ENCODE data around the gene NECAP2.
"Not testable (repeated sequence)": the region's sequence is repeated elsewhere in the genome, so short reads cannot be mapped to it uniquely, and the experiment has no call there.

NECAP2 gene

GRCh38 chr1:16459352-16459925 lies 18.9 kb downstream of the NECAP2 start:
- no peak overlapping the region for H3K4me3 ChIP-seq (ENCODE audit: insufficient read length, low read depth)
- TF ChIP-seq ZNF274 (IDR thresholded peaks at IDR 0.05; ENCODE audit: low read depth, low read length) (no peak), YY1 (IDR thresholded peaks at IDR 0.05; ENCODE audit: insufficient read depth, insufficient read length) (no peak), SUZ12 (IDR thresholded peaks at IDR 0.05; ENCODE audit: extremely low read depth, insufficient read depth, insufficient read length) (no peak)
- peaks cover 62% of the 10 kb centered on the region for H3K36me3 ChIP-seq (ENCODE audit: insufficient read depth, insufficient read length, low read length)
- no peak for DNase-seq (ENCODE audit: low read depth, low spot score)
- no peak overlapping the region for H3K9ac ChIP-seq (ENCODE audit: insufficient read length, low read depth)
- no peaks in the 10 kb centered on the region for H3K9me3 ChIP-seq (ENCODE audit: insufficient read depth, low read length)
- H3K4me1 ChIP-seq (ENCODE audit: insufficient read depth, insufficient read length) = no peaks in the 10 kb centered on the region
- H3K27me3 ChIP-seq (ENCODE audit: insufficient read depth, insufficient read length) = no peaks in the 10 kb centered on the region

GRCh38 chr1:16461681-16462080 lies 21.2 kb downstream of the NECAP2 start:
- TF ChIP-seq YY1 (IDR thresholded peaks at IDR 0.05; ENCODE audit: insufficient read depth, insufficient read length) (no peak), ZNF274 (IDR thresholded peaks at IDR 0.05; ENCODE audit: low read depth, low read length) (no peak), SUZ12 (IDR thresholded peaks at IDR 0.05; ENCODE audit: extremely low read depth, insufficient read depth, insufficient read length) (no peak)
- H3K9me3 ChIP-seq (ENCODE audit: insufficient read depth, low read length) = no peaks in the 10 kb centered on the region
- H3K9ac ChIP-seq (ENCODE audit: insufficient read length, low read depth) = no peak overlapping the region
- H3K4me1 ChIP-seq (ENCODE audit: insufficient read depth, insufficient read length) = no peaks in the 10 kb centered on the region
- no peaks in the 10 kb centered on the region for H3K27me3 ChIP-seq (ENCODE audit: insufficient read depth, insufficient read length)
- peaks cover 48% of the 10 kb centered on the region for H3K36me3 ChIP-seq (ENCODE audit: insufficient read depth, insufficient read length, low read length)
- no peak for DNase-seq (ENCODE audit: low read depth, low spot score)
- no peak overlapping the region for H3K4me3 ChIP-seq (ENCODE audit: insufficient read length, low read depth)

GRCh38 chr1:16462773-16463330 lies 22.3 kb downstream of the NECAP2 start:
- Histone ChIP-seq H3K27me3 (ENCODE audit: insufficient read depth, insufficient read length) (no peaks in the 10 kb centered on the region), H3K9ac (ENCODE audit: insufficient read length, low read depth) (no peak overlapping the region), H3K4me1 (ENCODE audit: insufficient read depth, insufficient read length) (no peaks in the 10 kb centered on the region), H3K4me3 (ENCODE audit: insufficient read length, low read depth) (no peak overlapping the region), H3K36me3 (ENCODE audit: insufficient read depth, insufficient read length, low read length) (peaks cover 43% of the 10 kb centered on the region), H3K9me3 (ENCODE audit: insufficient read depth, low read length) (no peaks in the 10 kb centered on the region)
- no peak for DNase-seq (ENCODE audit: low read depth, low spot score)
- TF ChIP-seq ZNF274 (IDR thresholded peaks at IDR 0.05; ENCODE audit: low read depth, low read length) = no peak
- no peak for TF ChIP-seq SUZ12 (IDR thresholded peaks at IDR 0.05; ENCODE audit: extremely low read depth, insufficient read depth, insufficient read length)
- no peak for TF ChIP-seq YY1 (IDR thresholded peaks at IDR 0.05; ENCODE audit: insufficient read depth, insufficient read length)

DNA sequence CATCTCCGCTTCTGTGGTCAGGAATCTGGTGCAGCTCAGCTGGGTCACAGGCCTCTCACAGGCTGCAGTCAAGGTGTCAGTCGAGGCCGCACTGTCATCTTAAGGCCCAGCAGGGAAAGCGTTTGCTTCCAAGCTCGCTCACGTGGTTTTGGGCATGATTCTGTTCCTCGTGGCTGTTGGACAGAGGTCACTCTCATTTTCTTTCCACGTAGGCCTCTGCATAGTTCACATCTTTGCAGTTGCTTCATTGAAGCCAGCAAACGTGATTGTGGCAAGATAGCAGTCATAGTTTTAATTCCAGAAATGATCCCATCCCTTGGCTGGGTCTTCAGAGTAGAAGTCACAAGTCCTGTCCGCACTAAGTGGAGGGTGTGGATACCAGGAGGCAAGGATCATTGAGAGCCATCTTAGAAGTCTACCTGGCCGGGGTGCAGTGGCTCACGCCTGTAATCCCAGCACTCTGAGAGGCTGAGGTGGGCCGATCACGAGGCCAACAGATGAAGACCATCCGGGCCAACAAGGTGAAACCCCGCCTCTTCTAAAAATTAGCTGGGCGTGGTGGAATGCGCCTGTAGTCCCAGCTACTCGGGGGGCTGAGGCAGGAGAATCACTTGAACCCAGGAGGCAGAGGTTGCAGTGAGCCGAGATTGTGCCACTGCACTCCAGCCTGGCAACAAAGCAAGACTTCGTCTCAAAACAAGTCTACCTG lies 24.5 kb downstream of the NECAP2 start:
- no peaks in the 10 kb centered on the region for H3K27me3 ChIP-seq (ENCODE audit: insufficient read depth, insufficient read length)
- TF ChIP-seq YY1 (IDR thresholded peaks at IDR 0.05; ENCODE audit: insufficient read depth, insufficient read length) (no peak), SUZ12 (IDR thresholded peaks at IDR 0.05; ENCODE audit: extremely low read depth, insufficient read depth, insufficient read length) (no peak), ZNF274 (IDR thresholded peaks at IDR 0.05; ENCODE audit: low read depth, low read length) (no peak)

DNA sequence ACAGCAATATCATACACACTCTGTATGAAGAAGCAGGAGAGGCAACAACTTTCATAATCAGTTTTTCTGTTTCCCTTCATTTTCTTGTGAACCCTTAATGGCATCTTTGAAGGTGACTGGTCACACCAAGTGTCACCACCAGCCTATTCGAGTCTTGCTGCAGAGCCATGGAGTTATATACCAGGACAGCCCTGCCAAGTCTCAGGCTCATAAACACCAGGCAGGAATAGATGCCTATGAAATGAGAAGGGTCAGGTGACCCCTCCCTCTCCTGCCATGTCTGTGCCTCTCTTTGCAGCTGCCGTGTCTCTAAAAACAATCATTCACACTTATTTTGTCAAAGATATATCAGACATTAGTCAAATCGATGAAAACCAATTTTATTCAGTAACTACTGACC lies 28.0 kb downstream of the NECAP2 start:
- Histone ChIP-seq H3K4me1 (ENCODE audit: insufficient read depth, insufficient read length) (no peaks in the 10 kb centered on the region), H3K9me3 (ENCODE audit: insufficient read depth, low read length) (no peaks in the 10 kb centered on the region), H3K9ac (ENCODE audit: insufficient read length, low read depth) (no peak overlapping the region), H3K27me3 (ENCODE audit: insufficient read depth, insufficient read length) (no peaks in the 10 kb centered on the region), H3K4me3 (ENCODE audit: insufficient read length, low read depth) (no peak overlapping the region), H3K36me3 (ENCODE audit: insufficient read depth, insufficient read length, low read length) (peaks cover 19% of the 10 kb centered on the region)
- no peak for DNase-seq (ENCODE audit: low read depth, low spot score)
- TF ChIP-seq YY1 (IDR thresholded peaks at IDR 0.05; ENCODE audit: insufficient read depth, insufficient read length) (no peak), SUZ12 (IDR thresholded peaks at IDR 0.05; ENCODE audit: extremely low read depth, insufficient read depth, insufficient read length) (no peak), ZNF274 (IDR thresholded peaks at IDR 0.05; ENCODE audit: low read depth, low read length) (no peak)

More for the DNA sequence above, 24.5 kb downstream of the NECAP2 start:
- no peak overlapping the region for H3K4me3 ChIP-seq (ENCODE audit: insufficient read length, low read depth)
- H3K9me3 ChIP-seq (ENCODE audit: insufficient read depth, low read length) = no peaks in the 10 kb centered on the region
- no peak for DNase-seq (ENCODE audit: low read depth, low spot score)
- peaks cover 29% of the 10 kb centered on the region for H3K36me3 ChIP-seq (ENCODE audit: insufficient read depth, insufficient read length, low read length)
- H3K4me1 ChIP-seq (ENCODE audit: insufficient read depth, insufficient read length) = no peaks in the 10 kb centered on the region
- H3K9ac ChIP-seq (ENCODE audit: insufficient read length, low read depth) = no peak overlapping the region

GRCh38 chr1:16474166-16474800 lies 33.8 kb downstream of the NECAP2 start:
- no peak for DNase-seq (ENCODE audit: low read depth, low spot score)
- Histone ChIP-seq H3K36me3 (ENCODE audit: insufficient read depth, insufficient read length, low read length) (peaks cover 24% of the 10 kb centered on the region), H3K4me3 (ENCODE audit: insufficient read length, low read depth) (no peak overlapping the region), H3K9me3 (ENCODE audit: insufficient read depth, low read length) (no peaks in the 10 kb centered on the region), H3K4me1 (ENCODE audit: insufficient read depth, insufficient read length) (no peaks in the 10 kb centered on the region), H3K27me3 (ENCODE audit: insufficient read depth, insufficient read length) (no peaks in the 10 kb centered on the region), H3K9ac (ENCODE audit: insufficient read length, low read depth) (no peak overlapping the region)
- no peak for TF ChIP-seq SUZ12 (IDR thresholded peaks at IDR 0.05; ENCODE audit: extremely low read depth, insufficient read depth, insufficient read length)
- TF ChIP-seq ZNF274 (IDR thresholded peaks at IDR 0.05; ENCODE audit: low read depth, low read length) = no peak
- TF ChIP-seq YY1 (IDR thresholded peaks at IDR 0.05; ENCODE audit: insufficient read depth, insufficient read length) = no peak

DNA sequence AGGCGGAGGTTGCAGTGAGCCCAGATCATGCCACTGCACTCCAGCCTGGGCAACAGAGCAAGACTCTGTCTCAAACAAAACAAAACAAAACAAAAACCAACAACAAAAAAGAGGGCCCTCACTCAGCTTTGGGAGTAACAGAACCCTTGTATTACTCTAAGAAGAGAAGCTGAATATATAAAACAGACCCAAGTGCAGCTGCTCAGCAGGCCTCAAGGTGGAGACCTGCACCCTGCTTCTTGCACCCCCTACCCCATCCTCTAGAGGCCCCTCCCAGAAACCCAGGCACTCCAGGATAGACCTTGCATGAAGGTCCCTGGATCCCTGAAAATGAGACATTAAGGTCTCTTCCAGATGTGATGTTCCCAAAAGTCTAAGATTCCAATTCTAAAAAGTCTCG lies 34.4 kb downstream of the NECAP2 start:
- H3K36me3 ChIP-seq (ENCODE audit: insufficient read depth, insufficient read length, low read length) = peaks cover 24% of the 10 kb centered on the region
- not testable (repeated sequence) for DNase-seq (ENCODE audit: low read depth, low spot score); H3K9me3 ChIP-seq (ENCODE audit: insufficient read depth, low read length); H3K4me1 ChIP-seq (ENCODE audit: insufficient read depth, insufficient read length); H3K9ac ChIP-seq (ENCODE audit: insufficient read length, low read depth); H3K27me3 ChIP-seq (ENCODE audit: insufficient read depth, insufficient read length); H3K4me3 ChIP-seq (ENCODE audit: insufficient read length, low read depth)

- not testable (repeated sequence) for H3K4me1 ChIP-seq (ENCODE audit: insufficient read depth, insufficient read length); H3K9me3 ChIP-seq (ENCODE audit: insufficient read depth, low read length); H3K4me3 ChIP-seq (ENCODE audit: insufficient read length, low read depth); H3K9ac ChIP-seq (ENCODE audit: insufficient read length, low read depth); DNase-seq (ENCODE audit: low read depth, low spot score); H3K27me3 ChIP-seq (ENCODE audit: insufficient read depth, insufficient read length)
- peaks cover 28% of the 10 kb centered on the region for H3K36me3 ChIP-seq (ENCODE audit: insufficient read depth, insufficient read length, low read length)
These were observed 35.5 kb downstream of the NECAP2 start for GRCh38 chr1:16475771-16476770.

Measured in NT2/D1 (cell line).